Brain pericyte (primary cell): Measurements from ENCODE around the gene HSPA9.

Experiments
- DNase-seq: peaks from one replicate; pipeline ENCODE4 v3.0.0-alpha.2; 2012; ENCODE audit warnings: low read depth, low spot score

Gene HSPA9

DNA sequence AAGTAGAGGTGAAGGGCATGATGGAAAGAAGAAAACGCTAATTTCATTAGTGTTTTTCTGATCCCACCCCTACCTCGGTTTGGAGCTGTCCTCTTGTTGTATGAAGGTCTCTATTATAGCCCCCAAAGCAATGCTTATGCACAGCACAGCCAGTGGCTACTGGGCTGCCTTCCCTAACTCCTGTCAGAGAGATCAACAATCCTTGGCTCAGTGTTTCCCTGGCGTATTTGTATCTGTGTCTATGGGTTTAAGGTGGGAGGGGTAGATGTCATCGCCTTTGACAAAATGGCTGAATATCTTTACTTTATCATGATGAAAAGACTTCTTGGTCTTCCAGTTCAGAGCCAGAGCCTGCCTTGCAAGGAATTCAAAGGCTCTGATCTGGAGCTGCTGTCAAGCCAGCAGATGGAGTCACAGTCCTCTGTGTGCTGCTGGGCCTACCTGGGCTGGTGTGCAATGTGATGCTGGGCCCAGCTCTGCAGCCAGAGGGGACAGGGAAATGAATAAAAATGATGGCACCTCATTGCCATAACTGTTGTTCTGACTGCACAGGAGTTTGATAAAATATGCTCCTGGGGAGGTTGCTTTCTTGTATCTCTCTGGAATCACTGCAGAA, 20.1 kb upstream of the HSPA9 start:
- DNase-seq, result no peak

DNA sequence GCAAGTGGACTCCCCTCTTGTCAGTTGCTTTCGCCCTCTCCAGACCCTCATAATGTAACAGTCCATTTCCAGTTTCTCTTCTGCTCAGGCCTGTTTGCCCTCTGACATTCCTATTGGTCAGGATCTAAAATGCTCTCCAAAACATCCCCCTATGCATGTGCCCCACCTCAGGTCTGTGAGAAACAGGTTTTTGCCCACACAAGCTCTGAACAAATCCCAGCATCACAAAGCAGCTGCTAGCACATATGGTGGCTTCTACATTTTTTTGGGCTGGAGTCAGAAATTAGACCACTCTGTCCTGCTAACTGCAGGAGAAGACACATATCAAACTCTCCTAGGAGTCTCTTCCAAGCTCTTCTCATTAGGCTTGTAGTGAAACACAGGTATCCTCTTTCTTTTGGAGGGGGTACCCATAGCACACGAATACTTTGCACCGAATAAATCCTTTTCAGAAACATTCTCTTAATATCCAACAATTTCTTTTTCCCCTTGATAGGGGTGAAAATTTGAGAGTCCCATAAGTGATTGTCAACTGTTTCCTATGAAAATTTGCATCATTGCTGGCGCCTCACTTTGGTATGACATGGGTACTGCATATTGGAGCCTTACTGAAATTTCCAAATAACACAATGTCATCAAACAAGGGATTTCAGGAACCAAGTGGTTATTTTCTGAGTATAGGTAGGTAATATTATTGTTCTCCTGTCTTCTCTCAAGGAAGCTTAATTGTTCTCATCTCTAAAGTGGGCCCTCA, 19.3 kb upstream of the HSPA9 start:
- DNase-seq, result no peak

DNA sequence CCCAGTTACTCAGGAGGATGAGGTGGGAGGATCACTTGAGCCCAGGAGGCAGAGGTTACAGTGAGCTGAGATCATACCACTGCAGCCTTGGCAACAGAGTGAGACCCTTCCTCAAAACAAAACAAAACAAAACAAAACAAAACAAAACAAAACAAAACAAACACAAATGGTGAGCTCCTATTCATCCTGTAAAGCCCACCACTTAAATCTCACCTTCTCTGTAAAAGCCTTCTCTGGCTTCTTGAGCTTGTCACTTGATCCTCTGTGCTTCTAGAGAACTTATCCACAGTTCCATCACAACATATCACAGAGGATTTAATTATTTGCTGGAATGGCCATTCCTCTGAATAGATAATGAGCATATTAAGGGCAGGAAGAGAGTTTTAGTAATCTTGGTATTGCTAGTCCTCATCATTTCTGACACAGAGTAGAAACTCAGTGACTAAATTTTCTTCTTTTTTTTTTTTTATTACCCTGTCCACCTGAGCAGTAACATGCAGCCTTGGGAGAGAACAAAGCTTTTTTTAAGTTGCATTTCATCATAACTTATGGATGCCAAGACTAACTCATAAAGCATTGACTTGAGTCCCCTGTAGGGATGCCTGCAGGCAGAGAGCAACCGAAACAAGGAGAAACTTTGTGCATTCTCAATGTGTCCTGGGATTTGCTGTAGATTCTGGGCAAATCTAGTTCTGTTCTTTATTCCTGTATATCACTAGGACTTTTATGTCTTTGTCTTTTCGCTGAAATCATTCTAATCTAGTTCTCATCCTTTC, 13.0 kb upstream of the HSPA9 start:
- no peak for DNase-seq

DNA sequence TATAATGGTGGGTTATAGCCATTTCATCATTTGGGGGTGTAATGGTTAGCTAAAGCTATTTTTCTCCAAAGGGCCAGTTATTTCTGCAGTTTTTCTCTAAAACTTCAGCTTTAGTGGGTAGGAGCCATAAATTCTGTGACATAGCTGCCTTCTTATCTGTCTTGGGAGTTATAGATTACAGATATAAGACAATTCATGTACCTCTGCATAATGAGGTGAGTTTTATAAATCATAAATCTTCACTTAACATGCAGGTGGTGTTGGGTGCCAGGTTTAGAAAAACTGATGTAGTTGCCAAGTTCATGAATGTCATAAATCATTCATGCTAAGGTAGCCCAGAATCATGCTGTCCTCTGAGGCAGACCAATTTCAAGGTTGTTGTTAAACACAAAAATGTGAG, 10.0 kb upstream of the HSPA9 start:
- no peak for DNase-seq

DNA sequence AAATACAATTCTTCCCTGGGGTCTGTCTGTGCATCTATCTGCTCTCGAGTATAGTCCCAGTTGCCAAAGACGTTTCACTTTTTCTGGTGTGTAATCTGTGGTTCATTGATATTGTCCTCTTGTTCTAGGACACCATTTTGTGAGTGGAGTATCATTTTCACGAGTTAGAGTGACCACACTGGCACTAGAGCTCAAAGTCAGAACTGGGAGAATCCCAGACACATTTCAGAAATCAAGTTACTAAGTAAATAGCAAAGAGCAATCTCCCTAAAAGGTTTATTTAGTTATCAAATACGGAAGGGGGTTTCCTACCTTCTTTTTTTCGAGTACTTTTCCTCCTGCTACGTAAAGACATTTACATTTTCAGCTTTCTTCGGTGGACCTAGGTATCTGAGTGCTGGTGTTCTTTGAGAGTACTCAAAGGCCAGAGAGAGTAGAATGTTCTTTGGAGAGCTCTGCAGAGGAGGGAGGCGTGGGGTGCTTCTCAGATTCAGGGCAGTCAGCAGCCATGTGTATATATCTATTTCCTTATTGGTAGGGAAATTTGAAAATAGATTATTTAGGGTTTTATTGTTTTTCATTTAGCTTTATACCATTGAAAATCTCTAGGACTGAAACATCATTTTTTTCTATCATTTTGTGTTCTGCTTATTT, 8.9 kb upstream of the HSPA9 start:
- DNase-seq, result no peak

DNA sequence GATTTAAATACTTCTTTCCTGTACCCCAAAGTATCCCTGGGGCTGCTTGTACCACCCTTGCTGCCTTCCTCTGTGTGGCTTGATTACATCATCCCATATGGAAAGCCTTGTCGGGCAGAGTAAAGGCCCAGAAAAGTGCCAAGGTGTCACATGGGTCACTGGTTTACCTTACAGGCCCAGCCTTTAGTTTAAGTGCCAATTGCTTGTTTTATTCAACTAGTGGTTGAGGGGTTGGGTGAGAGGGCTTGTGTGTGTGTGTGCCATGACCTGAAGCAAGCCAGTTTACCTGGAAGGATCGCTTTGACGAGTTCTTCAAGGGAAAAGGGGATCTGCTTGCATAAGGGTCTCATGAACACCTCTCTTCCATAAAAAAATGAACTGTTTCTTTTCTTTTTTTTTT, 7.8 kb upstream of the HSPA9 start:
- no peak for DNase-seq

DNA sequence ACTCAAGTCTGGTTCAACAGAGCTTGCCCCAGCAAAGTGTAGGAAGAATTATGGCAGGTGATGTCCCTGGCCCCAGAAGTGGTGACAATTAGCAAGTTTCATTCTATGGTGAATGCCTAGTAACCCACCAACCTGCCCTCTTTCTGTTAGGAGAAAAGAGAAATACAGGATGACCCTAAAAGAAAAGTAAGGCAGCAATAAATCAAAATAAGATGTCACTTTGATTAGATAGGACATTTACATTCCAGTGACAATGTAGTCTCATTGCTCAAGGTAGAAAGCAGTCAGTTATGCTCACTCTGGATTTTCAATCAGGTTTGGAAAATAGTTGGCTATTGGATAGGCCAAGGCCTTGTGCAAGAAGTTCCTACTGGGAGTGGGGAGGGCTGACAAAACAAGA, 5.6 kb upstream of the HSPA9 start:
- no peak for DNase-seq

DNA sequence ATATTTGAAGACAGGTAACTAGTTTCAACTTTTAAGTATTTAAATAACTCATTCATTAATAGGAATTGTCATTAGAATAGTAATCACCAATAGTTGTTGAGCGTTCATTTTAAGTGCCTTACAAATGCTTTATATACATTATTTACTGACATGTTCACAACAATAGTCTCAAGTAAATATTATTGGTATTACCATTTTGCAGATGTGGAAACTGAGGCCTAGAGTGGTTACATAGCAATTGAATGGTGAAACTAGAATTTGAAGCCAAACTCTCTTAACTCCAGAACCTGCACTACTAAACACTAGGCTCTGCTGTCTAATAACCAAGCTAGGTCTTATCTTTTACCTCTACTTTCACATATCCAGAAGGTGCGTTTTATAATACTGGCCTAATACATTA, 4.8 kb upstream of the HSPA9 start:
- no peak for DNase-seq

DNA sequence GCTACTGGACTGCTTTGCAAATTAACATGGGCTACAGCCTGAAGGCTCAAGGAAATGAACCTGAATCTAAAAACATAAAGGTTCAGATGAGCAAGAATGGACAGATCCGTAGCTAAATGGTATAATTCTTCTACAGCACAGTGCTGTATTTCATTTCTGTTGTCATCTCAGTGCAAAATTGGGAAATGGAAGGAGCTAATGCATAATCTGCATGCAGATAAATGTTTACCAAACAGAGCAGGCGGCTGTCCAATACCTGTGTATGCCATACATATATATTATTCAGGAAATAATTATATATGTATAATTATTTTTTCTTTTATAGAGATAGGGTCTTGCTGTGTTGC, 4.3 kb upstream of the HSPA9 start:
- DNase-seq, result no peak

DNA sequence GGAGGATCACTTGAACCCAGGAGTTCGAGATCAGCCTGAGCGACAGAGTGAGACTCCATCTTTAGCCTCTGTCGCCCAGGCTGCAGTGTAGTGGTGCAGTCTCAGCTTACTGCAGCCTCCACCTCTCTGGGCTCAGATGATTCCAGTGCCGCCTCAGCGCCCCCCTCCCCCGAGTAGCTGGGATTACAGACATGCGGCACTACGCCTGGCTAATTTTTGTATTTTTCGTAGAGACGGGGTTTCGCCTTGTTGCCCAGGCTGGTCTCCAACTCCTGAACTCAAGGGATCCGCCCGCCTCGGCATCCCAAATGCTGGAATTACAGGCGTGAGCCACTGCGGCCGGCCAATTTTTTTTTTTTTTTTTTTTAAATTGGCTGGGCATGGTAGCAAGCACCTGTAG, 2.3 kb upstream of the HSPA9 start:
- DNase-seq, result no peak

DNA sequence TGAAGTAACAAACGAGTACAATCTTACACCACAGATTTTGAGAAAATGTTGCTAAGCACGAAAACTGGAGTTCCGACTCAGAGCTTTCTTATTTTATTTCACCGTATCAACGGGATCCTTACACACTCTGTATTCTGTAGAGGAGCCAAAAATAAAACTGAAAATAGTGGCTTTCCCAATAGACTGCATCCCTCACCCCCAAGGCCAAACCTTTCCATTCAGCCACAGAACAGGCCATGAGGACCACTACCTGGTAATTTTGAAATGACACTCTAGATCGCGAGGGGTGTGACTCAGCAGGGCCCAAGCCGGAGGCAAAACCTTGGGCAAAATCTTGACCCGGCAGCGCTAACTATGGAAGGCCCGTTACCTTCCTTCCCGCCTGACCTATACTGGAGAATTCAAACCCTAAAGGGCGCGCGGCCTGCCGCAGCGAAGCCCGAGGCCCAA, 432 bp downstream of the HSPA9 start:
- no peak for DNase-seq

DNA sequence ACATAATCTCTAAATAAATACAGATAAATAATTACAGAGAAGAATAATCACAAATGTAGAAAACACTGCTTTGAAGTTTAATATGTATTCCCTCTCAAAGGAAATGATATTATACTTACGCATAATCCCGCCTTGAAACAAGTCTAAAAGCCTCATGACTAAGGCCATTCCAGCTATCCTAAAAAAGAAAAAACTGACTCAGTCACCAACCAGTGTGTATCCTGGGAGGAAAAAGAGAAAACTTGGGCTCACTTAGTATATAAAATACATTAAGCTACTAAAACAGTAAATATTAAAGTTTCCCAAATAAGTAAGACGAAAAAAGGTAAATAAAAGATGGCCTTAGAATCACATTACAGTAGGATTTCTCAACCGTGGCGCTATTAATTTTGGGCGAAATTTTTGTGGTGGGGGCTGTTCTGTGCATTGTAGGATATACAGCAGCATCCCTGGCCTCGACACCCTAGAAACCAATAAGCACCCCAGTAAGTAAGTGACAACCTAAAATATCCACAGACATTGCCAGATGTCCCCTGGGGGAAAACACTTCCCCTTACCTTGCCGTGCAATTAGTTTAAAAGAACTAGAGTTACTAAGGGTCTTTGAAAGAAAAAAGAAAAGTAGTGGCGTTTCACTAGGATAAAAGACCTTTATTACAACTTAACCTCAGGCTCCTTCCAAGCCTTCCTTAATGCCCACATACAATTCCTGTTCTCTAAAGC, 1.1 kb downstream of the HSPA9 start:
- DNase-seq, result no peak

DNA sequence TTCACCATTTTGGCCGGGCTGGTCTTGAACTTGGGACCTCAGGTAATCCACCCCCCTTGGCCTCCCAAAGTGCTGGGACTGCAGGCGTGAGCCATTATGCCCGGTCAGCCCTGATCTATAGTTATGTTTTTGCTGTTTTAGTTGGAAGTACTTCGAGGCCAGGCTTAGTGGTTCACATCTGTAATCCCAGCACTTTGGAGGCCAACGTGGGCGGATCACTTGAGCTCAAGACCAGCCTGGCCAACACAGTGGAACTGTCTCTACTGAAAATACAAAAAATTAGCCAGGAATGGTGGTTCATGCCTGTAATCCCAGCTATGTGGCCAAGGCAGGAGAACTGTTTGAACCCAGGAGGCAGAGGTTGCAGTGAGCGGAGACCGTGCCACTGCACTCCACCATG, 2.0 kb downstream of the HSPA9 start:
- DNase-seq, result no peak

DNA sequence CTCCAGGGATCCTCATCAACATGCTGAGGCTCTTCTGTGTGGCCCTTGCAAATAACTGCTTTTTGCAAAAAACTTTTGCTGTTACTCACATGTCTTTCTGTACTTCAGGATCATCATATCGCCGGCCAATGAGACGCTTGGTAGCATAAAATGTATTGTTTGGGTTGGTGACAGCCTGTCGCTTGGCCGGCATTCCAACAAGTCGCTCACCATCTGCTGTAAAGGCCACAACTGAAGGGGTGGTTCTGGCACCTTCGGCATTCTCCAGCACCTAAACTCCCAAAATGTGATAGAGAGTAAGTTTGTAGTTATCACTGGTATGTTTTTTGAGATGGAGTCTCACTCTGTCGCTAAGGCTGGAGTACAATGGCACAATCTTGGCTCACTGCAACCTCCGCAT, 4.3 kb downstream of the HSPA9 start:
- no peak for DNase-seq

DNA sequence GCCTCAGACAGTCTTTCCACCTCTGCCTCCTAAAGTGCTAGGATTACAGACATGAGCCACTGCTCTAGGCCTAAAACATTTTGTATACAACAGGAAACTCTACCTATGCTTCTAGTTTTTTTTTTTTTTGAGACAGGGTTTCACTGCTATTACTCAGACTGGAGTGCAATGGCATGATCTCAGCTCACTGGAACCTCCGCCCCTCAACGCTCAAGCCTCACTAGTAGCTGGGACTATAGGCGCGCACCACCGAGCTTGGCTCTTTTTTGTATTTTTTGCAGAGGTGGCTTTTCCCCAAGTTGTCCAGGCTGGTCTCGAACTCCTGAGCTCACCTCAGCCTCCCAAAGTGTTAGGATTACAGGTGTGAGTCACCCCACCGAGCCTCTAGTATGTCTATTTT, 5.4 kb downstream of the HSPA9 start:
- no peak for DNase-seq

DNA sequence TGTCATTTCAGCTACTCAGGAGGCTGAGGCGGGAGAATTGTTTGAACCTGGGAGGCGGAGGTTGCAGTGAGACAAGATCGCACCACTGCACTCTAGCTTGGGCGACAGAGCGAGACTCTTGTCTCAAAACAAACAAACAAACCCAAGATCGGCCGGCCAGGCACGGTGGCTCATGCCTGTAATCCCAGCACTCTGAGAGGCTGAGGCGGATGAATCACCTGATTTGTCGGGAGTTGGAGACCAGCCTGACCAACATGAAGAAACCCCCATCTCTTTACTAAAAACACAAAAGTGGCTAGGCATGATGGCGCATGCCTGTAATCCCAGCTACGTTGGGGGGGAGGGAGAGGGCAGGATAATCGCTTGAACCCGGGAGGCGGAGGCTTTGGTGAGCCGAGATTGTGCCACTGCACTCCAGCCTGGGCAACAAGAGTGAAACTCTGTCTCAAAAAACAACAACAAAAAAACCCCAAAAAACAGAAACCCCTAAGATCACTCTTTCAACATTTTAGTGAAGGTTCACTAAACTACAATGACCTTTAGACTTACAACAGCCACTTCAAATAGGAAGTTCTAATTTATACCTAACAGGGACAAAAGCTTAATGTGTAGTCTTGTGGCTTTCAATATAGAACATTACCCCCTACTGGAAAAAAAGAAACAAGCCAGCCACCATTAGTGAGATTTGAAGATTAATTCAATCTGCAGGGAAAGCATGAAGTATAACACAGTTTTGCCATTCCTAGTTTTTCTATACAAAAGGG, 7.0 kb downstream of the HSPA9 start:
- DNase-seq, result no peak

DNA sequence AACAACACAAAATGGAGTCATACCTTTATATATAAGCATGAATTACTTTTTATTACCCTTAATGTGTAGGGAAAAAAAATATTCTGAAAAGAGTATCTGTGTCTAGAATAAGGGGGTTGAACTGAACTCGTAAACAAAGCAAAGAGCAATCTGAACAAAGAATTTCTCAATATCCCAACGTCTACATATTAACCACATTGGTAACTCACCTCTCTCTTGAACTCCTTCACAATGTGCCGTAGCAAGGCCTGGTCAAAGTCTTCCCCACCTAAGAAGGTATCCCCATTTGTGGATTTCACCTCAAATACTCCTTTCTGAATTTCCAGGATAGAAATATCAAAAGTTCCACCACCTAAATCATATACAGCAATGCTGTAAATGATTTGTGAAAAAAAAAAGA, 8.4 kb downstream of the HSPA9 start:
- DNase-seq, result no peak

DNA sequence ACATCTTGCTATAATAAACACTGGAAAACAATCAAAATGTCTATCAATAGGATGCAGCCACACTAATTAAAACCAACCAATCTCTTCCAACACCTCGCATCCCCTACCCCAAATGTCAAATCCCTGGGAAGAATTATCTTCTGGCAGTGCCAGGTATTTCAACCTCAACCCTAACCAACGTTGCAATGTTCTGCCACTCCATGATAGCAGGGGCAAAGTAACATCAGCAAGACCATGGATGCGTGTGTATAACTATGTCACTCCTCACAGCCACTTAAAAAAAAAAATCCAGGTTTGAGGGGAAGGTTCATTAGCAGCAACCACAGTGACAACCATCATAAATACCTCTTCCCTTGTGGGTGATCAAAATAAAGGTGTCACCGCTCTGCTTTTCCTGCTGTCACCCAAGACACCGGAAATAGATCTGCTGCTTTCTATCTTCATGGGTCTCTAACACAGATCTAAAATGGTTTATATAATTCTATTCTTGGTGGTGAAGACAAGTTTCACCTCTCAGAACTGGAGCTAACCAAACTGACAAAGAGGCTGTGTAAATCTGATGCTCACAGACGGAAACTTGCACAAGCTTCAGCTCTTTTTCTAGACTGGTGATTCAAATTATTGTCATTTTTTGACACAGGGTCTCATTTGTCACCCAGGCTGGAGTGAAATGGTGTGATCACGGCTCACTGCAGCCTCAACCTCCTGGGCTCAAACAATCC, 9.9 kb downstream of the HSPA9 start:
- no peak for DNase-seq

DNA sequence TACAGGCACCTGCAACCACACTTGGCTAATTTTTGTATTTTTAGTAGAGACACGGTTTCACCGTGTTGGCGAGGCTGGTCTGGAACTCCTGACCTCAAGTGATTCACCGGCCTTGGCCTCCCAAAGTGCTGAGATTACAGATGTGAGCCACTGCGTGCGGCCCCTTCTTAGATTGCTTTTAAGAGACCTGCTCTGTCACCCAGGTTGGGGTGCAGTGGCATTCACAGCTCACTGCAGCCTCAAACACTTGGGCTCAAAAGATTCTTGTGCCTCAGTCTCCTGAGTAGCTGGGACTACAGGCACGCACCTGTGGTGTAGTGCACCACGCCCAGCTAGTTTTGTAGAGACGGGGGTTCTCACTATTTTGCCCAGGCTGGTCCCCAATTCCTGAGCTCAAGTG, 11.0 kb downstream of the HSPA9 start:
- DNase-seq, result no peak

DNA sequence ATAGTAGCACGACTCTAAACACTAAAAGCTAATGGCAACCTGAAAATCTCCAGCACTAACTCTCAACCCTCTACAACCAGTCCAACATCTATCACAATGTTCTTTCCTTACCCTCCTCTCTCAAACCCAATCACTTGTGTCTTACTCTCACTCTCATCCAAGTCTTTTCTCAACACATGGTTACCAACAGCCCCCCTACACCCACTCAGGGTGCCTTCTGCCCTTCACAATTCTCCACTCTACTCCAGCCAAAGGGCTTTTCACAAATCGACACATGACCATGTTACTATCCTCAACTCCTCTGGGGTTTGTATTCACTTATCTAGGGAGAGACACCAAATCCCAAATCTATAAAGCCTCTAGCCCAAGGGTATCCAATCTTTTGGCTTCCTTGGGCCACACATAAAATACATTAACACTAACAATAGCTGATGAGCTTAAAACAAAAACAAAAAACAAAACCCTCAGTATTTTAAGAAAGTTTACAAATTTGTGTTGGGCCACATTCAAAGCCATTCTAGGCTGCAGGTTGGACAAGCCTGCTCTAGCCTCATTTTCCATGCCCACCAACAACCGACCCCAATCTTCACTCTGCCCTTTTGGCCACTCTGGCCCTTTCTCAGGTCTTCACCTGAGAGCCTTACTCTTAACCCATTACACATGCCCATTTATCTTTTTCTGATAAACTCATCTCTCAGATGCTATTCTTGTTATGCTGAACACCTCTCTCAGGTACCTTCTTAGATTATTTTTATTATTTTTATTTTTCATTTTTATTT, 11.7 kb downstream of the HSPA9 start:
- DNase-seq, result no peak
